Measurements from ENCODE around the gene BRD3OS. TPM values are rescaled to one million over a fixed set of nuclear protein-coding genes. Genes with fewer than 3 reads are reported as not detected.

BRD3OS gene
- total RNA-seq, 4 donors from 2014 or later: 15.3 to 39.0 (median 21.7) TPM

DNA sequence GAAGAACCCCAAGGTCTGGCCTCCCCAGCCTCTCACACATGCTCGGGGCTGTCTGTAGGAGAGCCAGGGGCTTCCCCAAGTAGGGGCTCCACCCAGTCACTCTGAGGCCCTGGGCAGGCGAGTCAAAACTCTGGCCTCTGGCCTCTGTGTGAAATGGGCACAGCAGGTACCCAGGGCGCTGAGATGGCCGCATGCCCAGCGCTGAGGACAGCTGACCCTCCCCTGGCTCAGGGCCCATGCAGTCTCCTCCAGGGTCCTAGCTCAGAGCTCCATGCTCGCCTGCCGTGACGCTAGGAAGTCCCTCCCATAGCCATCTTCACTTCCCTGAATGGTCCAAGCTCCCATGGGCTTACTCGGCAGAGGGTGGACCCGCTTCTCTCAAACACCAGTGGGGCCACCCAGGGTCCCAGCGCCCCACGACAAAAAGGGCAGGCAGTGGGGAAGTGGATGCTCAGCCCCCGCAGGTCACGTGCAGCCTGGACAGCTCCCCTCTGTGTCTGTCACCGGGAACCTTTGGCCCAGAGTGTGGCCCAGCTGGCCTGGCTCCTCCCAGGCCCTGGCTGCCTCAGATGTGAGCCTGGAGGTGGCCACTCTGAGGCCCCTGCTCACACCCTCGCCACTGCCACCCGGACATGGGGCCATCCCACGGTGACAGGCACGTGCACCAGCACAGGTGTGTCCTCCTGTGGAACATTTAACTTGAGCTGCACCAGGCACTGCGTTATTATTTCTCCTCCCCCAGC lies 21.0 kb upstream of the BRD3OS start:
- no peaks in the 10 kb centered on the region for H3K36me3 ChIP-seq
- H3K9me3 ChIP-seq: no peaks in the 10 kb centered on the region
- H3K4me3 ChIP-seq: no peak overlapping the region
- ATAC-seq: no peak
- WGBS, 2 donors (ENCODE audit: low coverage in 1 of 2): 69 to 80% methylated on average over 1 to 7 of the region's 20 CpGs
- H3K27ac ChIP-seq: no peak overlapping the region
- H3K27me3 ChIP-seq: peaks cover 23% of the 10 kb centered on the region
- H3K4me1 ChIP-seq: no peaks in the 10 kb centered on the region
- TF ChIP-seq, protein P1, sequence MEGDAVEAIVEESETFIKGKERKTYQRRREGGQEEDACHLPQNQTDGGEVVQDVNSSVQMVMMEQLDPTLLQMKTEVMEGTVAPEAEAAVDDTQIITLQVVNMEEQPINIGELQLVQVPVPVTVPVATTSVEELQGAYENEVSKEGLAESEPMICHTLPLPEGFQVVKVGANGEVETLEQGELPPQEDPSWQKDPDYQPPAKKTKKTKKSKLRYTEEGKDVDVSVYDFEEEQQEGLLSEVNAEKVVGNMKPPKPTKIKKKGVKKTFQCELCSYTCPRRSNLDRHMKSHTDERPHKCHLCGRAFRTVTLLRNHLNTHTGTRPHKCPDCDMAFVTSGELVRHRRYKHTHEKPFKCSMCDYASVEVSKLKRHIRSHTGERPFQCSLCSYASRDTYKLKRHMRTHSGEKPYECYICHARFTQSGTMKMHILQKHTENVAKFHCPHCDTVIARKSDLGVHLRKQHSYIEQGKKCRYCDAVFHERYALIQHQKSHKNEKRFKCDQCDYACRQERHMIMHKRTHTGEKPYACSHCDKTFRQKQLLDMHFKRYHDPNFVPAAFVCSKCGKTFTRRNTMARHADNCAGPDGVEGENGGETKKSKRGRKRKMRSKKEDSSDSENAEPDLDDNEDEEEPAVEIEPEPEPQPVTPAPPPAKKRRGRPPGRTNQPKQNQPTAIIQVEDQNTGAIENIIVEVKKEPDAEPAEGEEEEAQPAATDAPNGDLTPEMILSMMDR (IDR thresholded peaks at IDR 0.05): no peak
- TF ChIP-seq EP300 (IDR thresholded peaks at IDR 0.05) (no peak), POLR2A (IDR thresholded peaks at IDR 0.05) (no peak), POLR2AphosphoS5 (IDR thresholded peaks at IDR 0.05) (no peak)

DNA sequence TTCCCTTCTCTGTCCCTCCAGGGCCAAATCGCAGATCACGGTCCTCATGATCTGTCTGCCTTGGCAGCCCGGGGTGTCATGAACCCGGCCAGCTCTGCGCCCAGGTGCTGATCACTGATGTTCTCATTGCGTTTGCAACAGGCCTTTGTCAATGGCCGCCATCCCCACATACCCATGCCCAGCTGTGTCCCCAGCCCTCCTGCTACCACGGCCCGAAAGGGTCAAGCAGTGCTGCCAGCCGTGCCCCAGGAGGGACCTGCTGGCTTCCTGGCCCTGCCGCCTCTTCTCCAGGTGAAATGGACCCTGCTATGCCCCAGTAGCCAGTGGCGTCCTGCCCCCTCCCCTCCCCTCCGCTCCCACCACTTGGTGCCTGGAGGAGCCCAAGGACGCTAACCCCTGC lies 20.4 kb upstream of the BRD3OS start:
- TF ChIP-seq EP300 (IDR thresholded peaks at IDR 0.05): no peak
- TF ChIP-seq POLR2A (IDR thresholded peaks at IDR 0.05): no peak
- TF ChIP-seq, protein P1 (IDR thresholded peaks at IDR 0.05): no peak
- TF ChIP-seq POLR2AphosphoS5 (IDR thresholded peaks at IDR 0.05): no peak

DNA sequence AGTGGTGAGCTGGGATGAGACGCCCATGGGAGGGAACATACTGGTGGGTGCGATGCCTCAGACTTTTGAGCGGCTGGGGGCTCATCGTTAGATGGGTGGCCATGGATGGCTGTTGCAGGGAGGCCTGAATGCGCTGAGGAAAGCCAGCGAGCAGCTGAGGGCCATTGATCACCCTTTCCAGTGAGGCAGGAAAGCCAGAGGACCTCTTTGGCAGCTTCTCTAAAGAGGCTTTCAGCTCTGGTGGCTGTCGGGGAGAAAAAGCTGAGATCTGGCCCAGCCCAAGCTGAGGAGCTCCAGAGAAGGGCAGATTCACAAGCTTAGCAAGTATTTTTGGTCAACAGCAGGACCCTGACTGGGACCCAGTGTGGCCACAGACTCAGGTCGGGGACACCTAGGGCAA lies 19.9 kb upstream of the BRD3OS start:
- Histone ChIP-seq H3K4me1 (no peaks in the 10 kb centered on the region), H3K36me3 (no peaks in the 10 kb centered on the region), H3K9me3 (no peaks in the 10 kb centered on the region), H3K27me3 (peaks cover 23% of the 10 kb centered on the region), H3K4me3 (no peak overlapping the region), H3K27ac (no peak overlapping the region)
- WGBS, 2 donors (ENCODE audit: low coverage in 1 of 2): 81% methylated on average over 4 of the region's 8 CpGs; no CpG with 5 or more reads in 1 of the 2 donors
- no peak for ATAC-seq
- no peak for TF ChIP-seq EP300 (IDR thresholded peaks at IDR 0.05)
- no peak for TF ChIP-seq POLR2AphosphoS5 (IDR thresholded peaks at IDR 0.05)
- TF ChIP-seq POLR2A (IDR thresholded peaks at IDR 0.05): no peak
- TF ChIP-seq, protein P1 (IDR thresholded peaks at IDR 0.05): no peak

More for the DNA sequence above, 20.4 kb upstream of the BRD3OS start:
- Histone ChIP-seq H3K36me3 (no peaks in the 10 kb centered on the region), H3K27me3 (peaks cover 23% of the 10 kb centered on the region), H3K4me3 (no peak overlapping the region), H3K27ac (no peak overlapping the region), H3K4me1 (no peaks in the 10 kb centered on the region), H3K9me3 (no peaks in the 10 kb centered on the region)
- WGBS, 2 donors (ENCODE audit: low coverage in 1 of 2): 85 to 90% methylated on average over 2 to 5 of the region's 14 CpGs
- ATAC-seq: no peak

DNA sequence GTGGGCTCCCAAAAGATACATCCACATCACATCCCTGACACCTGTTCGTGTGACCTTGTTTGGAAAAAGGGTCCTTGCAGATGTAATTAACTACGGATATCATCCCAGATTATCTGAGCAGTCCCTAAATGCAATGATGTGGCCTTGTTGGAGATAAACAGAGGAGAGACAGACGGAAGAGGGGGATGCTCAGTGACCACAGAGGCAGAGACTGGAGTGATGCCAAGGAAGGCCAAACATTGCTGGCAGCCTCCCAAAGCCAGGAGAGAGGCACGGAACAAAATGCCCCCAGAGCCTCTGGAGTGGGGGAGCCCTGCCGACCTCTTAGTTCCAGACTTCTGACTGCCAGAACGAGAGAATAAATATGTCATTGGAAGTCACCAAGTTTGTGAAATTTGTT lies 18.1 kb upstream of the BRD3OS start:
- no peak for ATAC-seq
- 33 to 47% methylated on average over 2 to 3 of the region's 6 CpGs for WGBS, 2 donors (ENCODE audit: low coverage in 1 of 2)
- Histone ChIP-seq H3K36me3 (no peaks in the 10 kb centered on the region), H3K27me3 (peaks cover 17% of the 10 kb centered on the region), H3K27ac (no peak overlapping the region), H3K4me3 (no peak overlapping the region), H3K9me3 (no peaks in the 10 kb centered on the region), H3K4me1 (no peaks in the 10 kb centered on the region)
- TF ChIP-seq EP300 (IDR thresholded peaks at IDR 0.05) (no peak), POLR2AphosphoS5 (IDR thresholded peaks at IDR 0.05) (no peak), POLR2A (IDR thresholded peaks at IDR 0.05) (no peak)
- TF ChIP-seq, protein P1 (IDR thresholded peaks at IDR 0.05): no peak

DNA sequence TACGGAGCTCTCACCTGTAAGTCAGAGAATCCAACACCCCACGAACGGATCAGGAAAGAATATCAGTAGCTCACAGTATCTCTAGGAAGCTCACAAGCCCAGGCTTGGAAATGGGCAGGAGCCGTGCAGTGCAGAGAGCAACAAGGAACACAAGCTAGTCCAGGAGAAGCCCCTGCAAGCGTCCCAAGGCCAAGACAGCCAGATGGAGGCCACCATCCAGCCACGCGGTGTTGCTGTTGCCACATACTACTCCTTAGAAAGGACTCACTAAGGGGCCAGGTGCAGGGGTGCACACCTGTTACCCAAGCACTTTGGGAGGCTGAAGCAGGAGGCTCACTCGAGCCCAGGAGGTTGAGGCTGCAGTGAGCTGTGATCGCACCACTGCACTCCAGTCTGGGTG lies 17.7 kb upstream of the BRD3OS start:
- Histone ChIP-seq H3K4me3 (no peak overlapping the region), H3K27ac (no peak overlapping the region), H3K36me3 (no peaks in the 10 kb centered on the region), H3K9me3 (no peaks in the 10 kb centered on the region), H3K4me1 (no peaks in the 10 kb centered on the region), H3K27me3 (peaks cover 16% of the 10 kb centered on the region)
- ATAC-seq: no peak
- TF ChIP-seq, protein P1 (IDR thresholded peaks at IDR 0.05): no peak
- TF ChIP-seq POLR2A (IDR thresholded peaks at IDR 0.05) (no peak), POLR2AphosphoS5 (IDR thresholded peaks at IDR 0.05) (no peak), EP300 (IDR thresholded peaks at IDR 0.05) (no peak)
- WGBS, 2 donors (ENCODE audit: low coverage in 1 of 2): 82 to 100% methylated on average over 1 to 7 of the region's 9 CpGs

Data from gastroesophageal sphincter (tissue), 4 donors.